ENCODE results near the gene CCDC61.

Gene CCDC61

GRCh38 chr19:45995715-45996385 lies 583 bp downstream of the CCDC61 start:
- peak overlapping the region; percentile 79 for H3K4me3 ChIP-seq (ENCODE audit: insufficient read length, low read depth)
- peaks cover 7% of the 10 kb centered on the region for H3K4me1 ChIP-seq (ENCODE audit: insufficient read depth, insufficient read length)
- TF ChIP-seq YY1 (IDR thresholded peaks at IDR 0.05; ENCODE audit: insufficient read depth, insufficient read length): no peak
- no peak for TF ChIP-seq SUZ12 (IDR thresholded peaks at IDR 0.05; ENCODE audit: extremely low read depth, insufficient read depth, insufficient read length)
- TF ChIP-seq ZNF274 (IDR thresholded peaks at IDR 0.05; ENCODE audit: low read depth, low read length): no peak
- H3K9ac ChIP-seq (ENCODE audit: insufficient read length, low read depth): peak overlapping the region; percentile 85
- peaks cover 8% of the 10 kb centered on the region for H3K36me3 ChIP-seq (ENCODE audit: insufficient read depth, insufficient read length, low read length)
- H3K27me3 ChIP-seq (ENCODE audit: insufficient read depth, insufficient read length): peaks cover 4% of the 10 kb centered on the region
- no peak for DNase-seq (ENCODE audit: low read depth, low spot score)
- H3K9me3 ChIP-seq (ENCODE audit: insufficient read depth, low read length): no peaks in the 10 kb centered on the region

DNA sequence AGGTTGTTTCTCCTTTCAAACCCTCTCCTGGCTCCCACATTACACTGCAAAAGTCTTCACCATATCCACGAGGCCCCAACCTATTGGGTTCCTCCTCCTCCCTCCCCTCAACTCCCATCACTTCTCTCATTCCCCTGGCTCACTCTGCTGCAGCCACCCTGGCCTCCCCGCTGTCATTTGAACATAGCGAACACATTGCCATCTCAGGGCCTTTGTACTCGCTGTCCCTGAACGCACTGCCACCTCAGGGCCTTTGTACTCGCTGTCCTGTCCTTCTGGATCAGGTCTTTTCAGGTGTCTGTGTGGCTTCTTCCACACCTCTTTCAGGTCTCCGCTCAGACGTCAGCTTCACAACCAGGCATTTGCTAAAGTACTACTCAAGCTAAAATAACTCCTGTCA lies 1.7 kb downstream of the CCDC61 start:
- Histone ChIP-seq H3K27me3 (ENCODE audit: insufficient read depth, insufficient read length) (peaks cover 4% of the 10 kb centered on the region), H3K9me3 (ENCODE audit: insufficient read depth, low read length) (no peaks in the 10 kb centered on the region), H3K4me1 (ENCODE audit: insufficient read depth, insufficient read length) (peaks cover 7% of the 10 kb centered on the region), H3K36me3 (ENCODE audit: insufficient read depth, insufficient read length, low read length) (peaks cover 8% of the 10 kb centered on the region), H3K4me3 (ENCODE audit: insufficient read length, low read depth) (no peak overlapping the region), H3K9ac (ENCODE audit: insufficient read length, low read depth) (no peak overlapping the region)
- TF ChIP-seq SUZ12 (IDR thresholded peaks at IDR 0.05; ENCODE audit: extremely low read depth, insufficient read depth, insufficient read length) (no peak), YY1 (IDR thresholded peaks at IDR 0.05; ENCODE audit: insufficient read depth, insufficient read length) (no peak), ZNF274 (IDR thresholded peaks at IDR 0.05; ENCODE audit: low read depth, low read length) (no peak)
- no peak for DNase-seq (ENCODE audit: low read depth, low spot score)

DNA sequence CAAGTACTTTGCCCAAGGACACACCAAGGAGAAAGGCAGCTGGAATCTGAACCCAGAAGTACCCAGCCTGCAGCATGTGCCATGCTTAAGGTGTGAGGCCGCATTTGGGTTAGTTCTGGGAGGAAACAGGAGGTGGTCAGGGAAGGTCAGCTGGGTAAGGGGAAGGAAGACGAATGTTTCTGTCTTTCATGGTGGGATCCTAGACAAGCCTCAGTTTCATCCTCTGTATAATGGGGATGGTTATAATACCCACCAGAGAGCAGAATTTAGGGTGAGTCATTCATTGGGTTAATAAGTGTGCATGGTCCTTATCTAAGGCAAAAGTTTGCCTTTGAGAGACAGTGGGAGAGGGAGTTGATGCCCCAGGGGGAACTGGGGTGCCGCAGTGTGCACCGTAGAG lies 3.6 kb downstream of the CCDC61 start:
- peaks cover 11% of the 10 kb centered on the region for H3K4me1 ChIP-seq (ENCODE audit: insufficient read depth, insufficient read length)
- H3K36me3 ChIP-seq (ENCODE audit: insufficient read depth, insufficient read length, low read length): peaks cover 15% of the 10 kb centered on the region
- TF ChIP-seq YY1 (IDR thresholded peaks at IDR 0.05; ENCODE audit: insufficient read depth, insufficient read length) (no peak), SUZ12 (IDR thresholded peaks at IDR 0.05; ENCODE audit: extremely low read depth, insufficient read depth, insufficient read length) (no peak), ZNF274 (IDR thresholded peaks at IDR 0.05; ENCODE audit: low read depth, low read length) (no peak)
- no peaks in the 10 kb centered on the region for H3K9me3 ChIP-seq (ENCODE audit: insufficient read depth, low read length)
- no peak overlapping the region for H3K4me3 ChIP-seq (ENCODE audit: insufficient read length, low read depth)
- DNase-seq (ENCODE audit: low read depth, low spot score): no peak
- no peak overlapping the region for H3K9ac ChIP-seq (ENCODE audit: insufficient read length, low read depth)
- peaks cover 4% of the 10 kb centered on the region for H3K27me3 ChIP-seq (ENCODE audit: insufficient read depth, insufficient read length)

DNA sequence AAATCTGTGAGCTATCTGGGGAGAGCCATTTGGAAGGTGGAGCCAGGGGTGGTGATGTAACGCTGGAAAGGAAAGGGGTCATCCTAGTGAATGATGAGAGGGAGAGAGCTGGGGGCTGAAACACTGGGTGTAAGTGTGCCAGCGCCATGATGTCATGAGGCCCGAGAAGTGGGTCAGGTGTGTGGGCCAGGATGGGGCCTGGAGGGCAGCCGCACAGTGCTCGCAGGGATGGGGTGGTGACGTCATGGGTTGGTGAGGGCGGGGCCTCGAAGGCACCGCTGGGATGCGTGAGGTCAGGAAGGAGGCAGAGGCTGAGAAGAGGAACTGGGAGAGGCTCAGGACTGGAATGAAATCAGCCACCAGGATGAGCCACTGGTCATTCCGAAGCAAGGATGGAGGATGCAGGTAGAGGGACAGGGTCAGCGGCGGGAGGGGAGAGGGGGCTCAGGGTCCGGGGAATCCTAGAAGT lies 4.4 kb downstream of the CCDC61 start:
- TF ChIP-seq SUZ12 (IDR thresholded peaks at IDR 0.05; ENCODE audit: extremely low read depth, insufficient read depth, insufficient read length) (no peak), ZNF274 (IDR thresholded peaks at IDR 0.05; ENCODE audit: low read depth, low read length) (no peak), YY1 (IDR thresholded peaks at IDR 0.05; ENCODE audit: insufficient read depth, insufficient read length) (no peak)
- H3K9me3 ChIP-seq (ENCODE audit: insufficient read depth, low read length): no peaks in the 10 kb centered on the region
- H3K27me3 ChIP-seq (ENCODE audit: insufficient read depth, insufficient read length): peaks cover 4% of the 10 kb centered on the region
- peak overlapping the region; percentile 43 for H3K4me3 ChIP-seq (ENCODE audit: insufficient read length, low read depth)
- peaks cover 11% of the 10 kb centered on the region for H3K4me1 ChIP-seq (ENCODE audit: insufficient read depth, insufficient read length)
- H3K36me3 ChIP-seq (ENCODE audit: insufficient read depth, insufficient read length, low read length): peaks cover 15% of the 10 kb centered on the region
- H3K9ac ChIP-seq (ENCODE audit: insufficient read length, low read depth): no peak overlapping the region
- DNase-seq (ENCODE audit: low read depth, low spot score): no peak

DNA sequence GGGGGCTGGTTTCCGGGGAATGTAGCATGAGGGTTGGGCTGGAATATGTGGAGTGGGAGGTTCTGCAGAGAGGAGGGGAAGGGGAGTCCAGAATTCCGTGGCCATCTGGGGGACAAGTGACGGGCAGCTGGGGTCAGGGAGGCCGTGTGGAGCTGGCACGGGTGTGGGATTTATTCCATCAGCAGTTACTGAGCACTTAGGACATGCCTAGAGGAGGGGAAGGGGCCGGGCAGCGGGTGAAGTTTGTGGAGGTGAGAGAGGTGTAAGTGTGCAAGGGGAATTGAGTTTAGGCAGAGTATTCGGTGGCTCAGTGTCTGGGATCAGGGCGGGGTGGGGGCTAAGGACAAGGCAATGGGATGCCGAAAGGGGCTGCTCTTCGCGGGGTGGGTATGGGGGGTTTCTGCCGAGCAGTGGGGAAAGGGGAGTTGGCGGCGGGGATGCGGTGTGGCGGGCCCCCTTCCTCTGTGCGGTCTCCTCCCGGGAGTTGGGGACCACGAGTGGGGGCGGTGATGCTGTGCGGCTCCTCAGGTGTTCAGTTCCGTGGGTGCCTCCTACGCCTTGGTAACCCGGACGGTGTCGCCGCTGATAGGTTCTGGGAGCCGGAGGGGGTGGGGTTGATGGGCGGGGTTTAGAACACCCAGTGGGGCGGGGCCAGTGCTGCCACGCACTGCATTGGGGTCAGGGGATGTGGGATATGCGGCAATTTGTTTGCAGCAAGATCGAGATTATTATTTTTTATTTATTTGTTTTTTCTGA lies 5.4 kb downstream of the CCDC61 start:
- Histone ChIP-seq H3K36me3 (ENCODE audit: insufficient read depth, insufficient read length, low read length) (peaks cover 15% of the 10 kb centered on the region), H3K9ac (ENCODE audit: insufficient read length, low read depth) (peak overlapping the region; percentile 61), H3K9me3 (ENCODE audit: insufficient read depth, low read length) (no peaks in the 10 kb centered on the region), H3K4me1 (ENCODE audit: insufficient read depth, insufficient read length) (peaks cover 11% of the 10 kb centered on the region), H3K4me3 (ENCODE audit: insufficient read length, low read depth) (peak overlapping the region; percentile 43), H3K27me3 (ENCODE audit: insufficient read depth, insufficient read length) (peaks cover 4% of the 10 kb centered on the region)
- no peak for DNase-seq (ENCODE audit: low read depth, low spot score)
- TF ChIP-seq YY1 (IDR thresholded peaks at IDR 0.05; ENCODE audit: insufficient read depth, insufficient read length) (no peak), SUZ12 (IDR thresholded peaks at IDR 0.05; ENCODE audit: extremely low read depth, insufficient read depth, insufficient read length) (no peak), ZNF274 (IDR thresholded peaks at IDR 0.05; ENCODE audit: low read depth, low read length) (no peak)

- Histone ChIP-seq H3K27me3 (ENCODE audit: insufficient read depth, insufficient read length) (peaks cover 4% of the 10 kb centered on the region), H3K36me3 (ENCODE audit: insufficient read depth, insufficient read length, low read length) (peaks cover 10% of the 10 kb centered on the region), H3K9me3 (ENCODE audit: insufficient read depth, low read length) (no peaks in the 10 kb centered on the region), H3K9ac (ENCODE audit: insufficient read length, low read depth) (no peak overlapping the region), H3K4me1 (ENCODE audit: insufficient read depth, insufficient read length) (peaks cover 11% of the 10 kb centered on the region), H3K4me3 (ENCODE audit: insufficient read length, low read depth) (no peak overlapping the region)
- no peak for DNase-seq (ENCODE audit: low read depth, low spot score)
- TF ChIP-seq SUZ12 (IDR thresholded peaks at IDR 0.05; ENCODE audit: extremely low read depth, insufficient read depth, insufficient read length) (no peak), YY1 (IDR thresholded peaks at IDR 0.05; ENCODE audit: insufficient read depth, insufficient read length) (no peak), ZNF274 (IDR thresholded peaks at IDR 0.05; ENCODE audit: low read depth, low read length) (no peak)
These were observed 7.5 kb downstream of the CCDC61 start for GRCh38 chr19:46002678-46003275.

DNA sequence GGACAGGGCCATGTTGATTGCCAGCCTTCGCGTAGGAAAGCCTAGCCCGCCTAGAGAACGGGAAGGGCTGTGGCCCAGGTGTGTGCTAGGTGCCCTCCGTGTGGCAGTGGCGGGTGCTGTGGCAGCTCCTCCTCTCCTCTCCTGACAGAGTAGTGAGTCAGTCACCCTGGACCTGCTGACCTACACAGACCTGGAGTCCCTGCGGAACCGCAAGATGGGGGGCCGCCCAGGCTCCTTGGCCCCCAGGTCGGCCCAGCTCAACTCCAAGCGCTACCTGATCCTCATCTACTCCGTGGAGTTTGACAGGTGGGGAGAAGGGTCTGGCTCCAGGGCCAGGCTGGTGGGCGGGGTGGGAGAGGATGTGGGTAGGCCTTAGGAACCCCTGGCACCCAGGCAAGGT lies 11.1 kb downstream of the CCDC61 start:
- no peak for DNase-seq (ENCODE audit: low read depth, low spot score)
- Histone ChIP-seq H3K9me3 (ENCODE audit: insufficient read depth, low read length) (no peaks in the 10 kb centered on the region), H3K4me1 (ENCODE audit: insufficient read depth, insufficient read length) (peaks cover 3% of the 10 kb centered on the region), H3K4me3 (ENCODE audit: insufficient read length, low read depth) (no peak overlapping the region), H3K27me3 (ENCODE audit: insufficient read depth, insufficient read length) (no peaks in the 10 kb centered on the region), H3K36me3 (ENCODE audit: insufficient read depth, insufficient read length, low read length) (peaks cover 10% of the 10 kb centered on the region), H3K9ac (ENCODE audit: insufficient read length, low read depth) (no peak overlapping the region)
- TF ChIP-seq ZNF274 (IDR thresholded peaks at IDR 0.05; ENCODE audit: low read depth, low read length): no peak
- TF ChIP-seq YY1 (IDR thresholded peaks at IDR 0.05; ENCODE audit: insufficient read depth, insufficient read length): no peak
- TF ChIP-seq SUZ12 (IDR thresholded peaks at IDR 0.05; ENCODE audit: extremely low read depth, insufficient read depth, insufficient read length): no peak
